Motor neuron (in vitro differentiated cells): ENCODE results near the gene CKAP2L. TPM values are rescaled to one million over a fixed set of nuclear protein-coding genes. Genes with fewer than 3 reads are reported as not detected.

Experiments
- ATAC-seq, 8 experiments: fragments of 200-7000 bp; cut with Tn5 transposase; replicated peaks in 6 of 8; 2 replicates each; pipeline ENCODE4 v1.8.0; 2021; ENCODE audit warnings: mild to moderate bottlenecking in 8 of 8, moderate library complexity in 8 of 8
- H3K27ac ChIP-seq, 2 donors: fragments of 250-450 bp; sonication (Bioruptor Pico); 2 replicates each; pipeline ENCODE4 v1.9.0; 2021; ENCODE audit warnings: antibody characterized with exemption in 2 of 2, mild to moderate bottlenecking in 2 of 2, moderate library complexity in 1 of 2
- H3K4me1 ChIP-seq, 2 donors: fragments of 250-450 bp; sonication (Bioruptor Pico); replicated peaks in 1 of 2; 2 replicates each; pipeline ENCODE4 v1.6.1; 2021; ENCODE audit warnings: antibody characterized with exemption in 2 of 2, mild to moderate bottlenecking in 2 of 2, moderate library complexity in 1 of 2
- H3K4me3 ChIP-seq, 5 donors: fragments of 250-450 bp; sonication (Bioruptor Pico); 2 replicates each; pipeline ENCODE4 v1.9.0; 2021; ENCODE audit warnings: antibody characterized with exemption in 5 of 5, mild to moderate bottlenecking in 5 of 5, moderate library complexity in 4 of 5
- WGBS, 10 experiments: fragments of 450-650 bp; shearing (Covaris generic); methylation state at CpG; one replicate each; pipeline ENCODE4 v1.0.0; 2022; 5-methylcytosine and 5-hydroxymethylcytosine counted together
- in situ Hi-C, 9 experiments: fragments of 400-800 bp; cut with MboI; loops; one replicate each; pipeline ENCODE4 v1.15.0; 2021; ENCODE audit warnings: low sequenced_read_pairs in 9 of 9, low pct_unique_long_range_greater_than_20kb in 2 of 9; ENCODE audit not compliant: unreplicated experiment in 9 of 9
- total RNA-seq, 8 experiments: library from RNA; unstranded; fragments of 300-600 nt; gene quantifications; 2 replicates each; pipeline versions ENCODE4 v1.2.3 to v1.2.4, GENCODE V29; 2022

The CKAP2L gene
- total RNA-seq, 8 experiments from 2014 or later = 0.73 to 22.5 (median 1.2) TPM

- Histone ChIP-seq H3K4me3 (no peak overlapping the region), H3K27ac (no peak overlapping the region), H3K4me1 (peaks cover 6 to 8% of the 10 kb centered on the region in 2 donors)
- in situ Hi-C loops = loop anchor here in 5 of 9 experiments (10.0 to 25.0 kb wide), 2 partner anchors 186 to 193 kb away; no protein-coding TSS in a partner anchor
- ATAC-seq = peak in 4 of 8 experiments; percentile 22 to 38 (median 24)
Measured at GRCh38 chr2:112751451-112752197, 12.8 kb downstream of the CKAP2L start.

DNA sequence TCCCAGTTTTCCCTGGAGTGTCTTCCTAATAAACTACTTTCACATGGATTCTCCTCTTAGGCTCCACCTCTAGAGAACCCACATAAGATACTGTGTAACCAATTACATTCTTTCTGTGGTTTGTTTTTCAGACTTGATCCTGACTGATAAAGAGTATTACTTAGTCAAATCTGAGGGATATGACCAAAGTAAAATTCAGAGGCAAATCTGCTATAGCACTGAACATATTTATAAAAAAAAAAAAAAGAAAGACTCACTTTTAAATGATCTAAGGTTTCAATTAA is 13.9 kb downstream of the CKAP2L start:
- no peak overlapping the region for H3K27ac ChIP-seq
- in situ Hi-C loops = loop anchor here in 5 of 9 experiments (10.0 to 25.0 kb wide), 2 partner anchors 187 to 194 kb away; no protein-coding TSS in a partner anchor
- no peak for ATAC-seq
- no peak overlapping the region for H3K4me3 ChIP-seq
- H3K4me1 ChIP-seq = peaks cover 6 to 8% of the 10 kb centered on the region in 2 donors

DNA sequence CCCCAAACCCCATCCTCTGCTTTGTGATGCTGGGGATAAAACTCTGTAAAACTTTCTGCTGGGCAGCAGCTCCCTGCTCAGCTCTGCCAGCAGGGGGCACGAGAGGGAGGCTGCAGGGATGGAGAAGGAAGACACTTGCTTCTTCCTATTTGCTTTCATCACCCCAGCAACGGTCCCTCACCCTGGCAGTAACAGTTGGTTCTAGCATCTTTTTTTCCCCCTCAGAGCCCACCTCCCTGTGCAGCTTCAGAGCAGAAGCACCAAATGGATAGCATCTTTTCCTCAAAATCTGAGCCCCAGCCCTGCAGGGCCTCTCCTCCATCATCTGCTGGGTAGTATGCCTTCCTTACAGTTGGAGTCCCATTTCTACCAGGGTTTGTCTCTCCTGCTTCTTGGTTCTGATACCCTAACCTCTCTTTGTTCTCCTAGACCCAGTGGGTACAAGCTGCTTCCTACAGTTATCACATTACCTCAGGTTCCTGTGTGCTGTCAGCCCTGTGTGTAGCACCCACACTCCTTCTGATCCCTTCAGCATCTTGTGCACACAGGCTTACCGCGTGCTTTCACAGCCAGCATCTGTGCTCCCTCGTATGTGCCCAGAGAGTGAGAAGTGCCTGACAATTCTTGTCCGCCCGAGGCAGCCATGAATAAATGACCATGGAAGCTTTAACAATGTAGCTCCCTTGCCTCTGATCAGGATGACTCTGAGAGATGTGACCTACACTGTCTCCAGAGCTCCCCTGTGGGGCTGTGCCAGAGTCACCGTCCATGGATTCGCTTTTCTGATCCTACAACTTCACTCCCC is 14.5 kb downstream of the CKAP2L start:
- H3K4me3 ChIP-seq = no peak overlapping the region
- in situ Hi-C loops = loop anchor here (10.0 to 25.0 kb wide), 5 partner anchors 113 to 195 kb away; partner anchors contain the start of gene SLC20A1 (in 1 of the 9)

DNA sequence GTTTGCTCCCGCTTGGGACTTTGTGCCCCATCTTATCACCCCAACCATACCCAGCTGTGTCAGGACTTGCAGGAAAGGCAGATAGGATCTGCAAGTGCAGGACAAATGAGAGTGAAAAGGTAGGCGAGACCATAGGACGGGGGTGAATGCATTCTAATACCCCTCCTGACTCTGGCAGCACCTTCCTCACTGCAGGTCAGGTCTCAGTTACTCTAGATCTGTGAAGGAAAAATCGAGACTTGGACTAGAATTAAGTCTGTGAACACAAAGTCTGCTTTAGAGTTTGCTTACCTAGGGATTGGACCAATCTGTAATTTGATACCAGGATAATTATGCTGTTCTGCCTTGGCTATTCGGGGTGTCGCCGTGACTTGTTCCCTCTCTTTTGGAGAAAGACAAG is 23.9 kb downstream of the CKAP2L start:
- no peaks in the 10 kb centered on the region for H3K4me1 ChIP-seq
- H3K4me3 ChIP-seq = no peak overlapping the region
- WGBS, 10 experiments = 60 to 100% (median 100%) methylated on average over 1 to 5 of the region's 7 CpGs; no CpG with 5 or more reads in 1 of the 10 experiments
- no peak overlapping the region for H3K27ac ChIP-seq
- ATAC-seq = no peak
- in situ Hi-C loops = loop anchor here in 5 of 9 experiments (25.0 kb wide), 4 partner anchors 103 to 197 kb away; partner anchors contain the start of gene SLC20A1 (in 1 of the 5)

More for the DNA sequence above, 14.5 kb downstream of the CKAP2L start:
- 42 to 89% (median 61%) methylated on average over 2 to 6 of the region's 9 CpGs; no CpG with 5 or more reads in 3 of the 10 experiments for WGBS, 10 experiments
- peak; percentile 92 to 97 (median 95) for ATAC-seq
- H3K4me1 ChIP-seq = peaks cover 6 to 8% of the 10 kb centered on the region in 2 donors
- H3K27ac ChIP-seq = no peak overlapping the region

GRCh38 chr2:112737542-112738232 is 26.7 kb downstream of the CKAP2L start:
- 67 to 100% (median 79%) methylated on average over 1 of the region's 1 CpG; no CpG with 5 or more reads in 4 of the 10 experiments for WGBS, 10 experiments
- H3K4me3 ChIP-seq = no peak overlapping the region
- no peaks in the 10 kb centered on the region for H3K4me1 ChIP-seq
- ATAC-seq = no peak
- no peak overlapping the region for H3K27ac ChIP-seq
- in situ Hi-C loops = loop anchor here in 6 of 9 experiments (10.0 to 25.0 kb wide), 5 partner anchors 100 to 200 kb away; partner anchors contain the start of gene SLC20A1 (in 1 of the 6)

GRCh38 chr2:112733871-112734270 is 30.5 kb downstream of the CKAP2L start:
- WGBS, 10 experiments = 56 to 100% (median 93%) methylated on average over 1 of the region's 1 CpG; no CpG with 5 or more reads in 4 of the 10 experiments
- no peak overlapping the region for H3K4me3 ChIP-seq
- no peaks in the 10 kb centered on the region for H3K4me1 ChIP-seq
- ATAC-seq = no peak
- H3K27ac ChIP-seq = no peak overlapping the region
- in situ Hi-C loops = loop anchor here in 6 of 9 experiments (10.0 to 25.0 kb wide), 5 partner anchors 97 to 203 kb away; partner anchors contain the start of gene SLC20A1 (in 1 of the 6)

DNA sequence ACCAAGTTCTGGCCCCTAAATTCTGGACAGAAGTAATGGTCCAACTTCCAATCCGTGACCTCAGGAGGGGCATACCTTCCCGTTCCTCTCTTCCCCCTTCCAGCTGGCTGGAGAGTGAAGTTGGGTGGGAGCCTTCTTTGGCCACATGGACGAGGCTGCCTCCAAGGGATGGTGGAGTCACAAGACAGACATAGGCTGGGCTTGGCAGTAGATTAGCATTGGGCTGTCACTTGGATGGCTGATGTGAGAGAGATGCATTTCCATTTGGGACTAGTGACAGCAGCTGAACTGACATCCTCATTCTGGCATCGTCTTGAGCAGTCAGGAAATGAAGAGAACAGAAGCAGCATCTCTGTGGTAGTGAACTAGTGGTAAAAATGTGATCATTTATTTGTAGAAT is 31.0 kb downstream of the CKAP2L start:
- Histone ChIP-seq H3K4me1 (no peaks in the 10 kb centered on the region), H3K27ac (no peak overlapping the region), H3K4me3 (no peak overlapping the region)
- WGBS, 10 experiments = 60 to 100% methylated on average over 1 of the region's 4 CpGs; no CpG with 5 or more reads in 8 of the 10 experiments
- in situ Hi-C loops = loop anchor here in 6 of 9 experiments (10.0 to 25.0 kb wide), 5 partner anchors 96 to 204 kb away; partner anchors contain the start of gene SLC20A1 (in 1 of the 6)
- ATAC-seq = peak in 2 of 8 experiments; percentile 65 to 94

- in situ Hi-C loops = loop anchor here in 6 of 9 experiments (10.0 to 25.0 kb wide), 5 partner anchors 94 to 206 kb away; partner anchors contain the start of gene SLC20A1 (in 1 of the 6)
- WGBS, 10 experiments = 25 to 88% (median 67%) methylated on average over 1 to 2 of the region's 2 CpGs; no CpG with 5 or more reads in 3 of the 10 experiments
- ATAC-seq = no peak
- Histone ChIP-seq H3K4me1 (peaks cover 0 to 1% of the 10 kb centered on the region in 2 donors), H3K4me3 (no peak overlapping the region), H3K27ac (no peak overlapping the region)
Measured at GRCh38 chr2:112731479-112731878, 32.9 kb downstream of the CKAP2L start.

DNA sequence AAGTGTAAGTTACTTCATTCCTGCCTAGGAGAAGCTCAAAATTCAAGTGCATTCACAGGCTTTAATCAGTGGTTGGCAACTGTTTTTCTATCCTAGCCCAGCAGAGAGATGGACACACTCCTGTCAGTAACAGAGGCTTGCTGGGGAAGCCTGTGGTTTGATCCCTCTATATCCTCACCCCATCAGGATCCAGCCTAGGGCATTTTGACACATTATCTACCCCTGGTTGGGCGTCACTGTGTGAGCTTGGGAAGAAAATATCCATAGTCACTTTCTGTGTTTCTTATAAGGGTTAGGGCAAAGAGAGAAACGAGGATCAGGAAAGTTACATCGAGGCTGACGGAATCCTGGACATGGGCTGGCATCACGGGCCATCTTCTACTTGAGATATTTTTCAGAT is 33.6 kb downstream of the CKAP2L start:
- Histone ChIP-seq H3K27ac (no peak overlapping the region), H3K4me1 (peaks cover 0 to 3% of the 10 kb centered on the region in 2 donors), H3K4me3 (no peak overlapping the region)
- WGBS, 10 experiments = 33 to 94% (median 72%) methylated on average over 1 to 5 of the region's 5 CpGs; no CpG with 5 or more reads in 1 of the 10 experiments
- peak in 1 of 8 experiments; percentile 3 for ATAC-seq
- in situ Hi-C loops = loop anchor here in 6 of 9 experiments (10.0 to 25.0 kb wide), 5 partner anchors 93 to 207 kb away; partner anchors contain the start of gene SLC20A1 (in 1 of the 6)

GRCh38 chr2:112730216-112730615 is 34.2 kb downstream of the CKAP2L start:
- H3K4me1 ChIP-seq = peaks cover 0 to 3% of the 10 kb centered on the region in 2 donors
- in situ Hi-C loops = loop anchor here in 6 of 9 experiments (10.0 to 25.0 kb wide), 5 partner anchors 93 to 207 kb away; partner anchors contain the start of gene SLC20A1 (in 1 of the 6)
- WGBS, 10 experiments = 73 to 100% (median 95%) methylated on average over 1 to 6 of the region's 8 CpGs; no CpG with 5 or more reads in 3 of the 10 experiments
- ATAC-seq = no peak
- H3K27ac ChIP-seq = no peak overlapping the region
- no peak overlapping the region for H3K4me3 ChIP-seq

- no peak overlapping the region for H3K27ac ChIP-seq
- no peak for ATAC-seq
- in situ Hi-C loops = loop anchor here in 5 of 9 experiments (10.0 to 25.0 kb wide), 5 partner anchors 91 to 209 kb away; partner anchors contain the start of gene SLC20A1 (in 1 of the 5)
- peaks cover 0 to 3% of the 10 kb centered on the region in 2 donors for H3K4me1 ChIP-seq
- 32 to 93% (median 51%) methylated on average over 1 to 5 of the region's 11 CpGs; no CpG with 5 or more reads in 2 of the 10 experiments for WGBS, 10 experiments
- H3K4me3 ChIP-seq = no peak overlapping the region
Measured at GRCh38 chr2:112728378-112729175, 35.8 kb downstream of the CKAP2L start.
